Measurements from ENCODE around the gene MIP. TPM values are rescaled to one million over a fixed set of nuclear protein-coding genes. Genes with fewer than 3 reads are reported as not detected.
"Not testable (repeated sequence)": the region's sequence is repeated elsewhere in the genome, so short reads cannot be mapped to it uniquely, and the experiment has no call there.

The MIP gene
- total RNA-seq, 1 donor from 2014 or later, result 0.26 TPM

DNA sequence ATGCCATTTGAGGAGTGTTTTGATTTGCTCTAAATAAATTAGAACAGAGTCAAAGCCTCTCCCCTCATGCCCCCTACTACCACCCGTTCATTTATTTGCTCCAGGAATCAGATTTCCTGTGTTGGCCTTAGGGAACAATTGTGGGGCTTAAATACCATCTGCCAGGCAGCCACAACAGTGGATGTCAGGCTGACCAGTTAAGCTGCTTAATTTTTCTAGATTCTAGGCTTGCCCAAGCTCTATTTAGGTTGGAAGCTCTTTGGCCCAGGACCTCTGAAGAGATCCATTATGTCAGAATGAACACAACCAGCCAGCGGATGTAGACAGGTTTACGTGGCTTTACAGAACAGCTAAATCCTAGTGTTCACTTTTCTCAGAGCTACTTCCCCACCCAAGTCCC, 4.2 kb downstream of the MIP start:
- no peak for DNase-seq (ENCODE audit: low read depth)
- FAIRE-seq, result no peak
- no peaks in the 10 kb centered on the region for H3K36me3 ChIP-seq (ENCODE audit: control insufficient read depth, insufficient read depth, low read length)
- H3K27me3 ChIP-seq (ENCODE audit: control insufficient read depth, insufficient read depth, low read length), result no peaks in the 10 kb centered on the region
- TF ChIP-seq, protein P1, sequence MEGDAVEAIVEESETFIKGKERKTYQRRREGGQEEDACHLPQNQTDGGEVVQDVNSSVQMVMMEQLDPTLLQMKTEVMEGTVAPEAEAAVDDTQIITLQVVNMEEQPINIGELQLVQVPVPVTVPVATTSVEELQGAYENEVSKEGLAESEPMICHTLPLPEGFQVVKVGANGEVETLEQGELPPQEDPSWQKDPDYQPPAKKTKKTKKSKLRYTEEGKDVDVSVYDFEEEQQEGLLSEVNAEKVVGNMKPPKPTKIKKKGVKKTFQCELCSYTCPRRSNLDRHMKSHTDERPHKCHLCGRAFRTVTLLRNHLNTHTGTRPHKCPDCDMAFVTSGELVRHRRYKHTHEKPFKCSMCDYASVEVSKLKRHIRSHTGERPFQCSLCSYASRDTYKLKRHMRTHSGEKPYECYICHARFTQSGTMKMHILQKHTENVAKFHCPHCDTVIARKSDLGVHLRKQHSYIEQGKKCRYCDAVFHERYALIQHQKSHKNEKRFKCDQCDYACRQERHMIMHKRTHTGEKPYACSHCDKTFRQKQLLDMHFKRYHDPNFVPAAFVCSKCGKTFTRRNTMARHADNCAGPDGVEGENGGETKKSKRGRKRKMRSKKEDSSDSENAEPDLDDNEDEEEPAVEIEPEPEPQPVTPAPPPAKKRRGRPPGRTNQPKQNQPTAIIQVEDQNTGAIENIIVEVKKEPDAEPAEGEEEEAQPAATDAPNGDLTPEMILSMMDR (IDR thresholded peaks at IDR 0.05; ENCODE audit: insufficient read depth, low read length, severe bottlenecking), result no peak
- H3K4me3 ChIP-seq (ENCODE audit: low read depth, low read length), result no peak overlapping the region

DNA sequence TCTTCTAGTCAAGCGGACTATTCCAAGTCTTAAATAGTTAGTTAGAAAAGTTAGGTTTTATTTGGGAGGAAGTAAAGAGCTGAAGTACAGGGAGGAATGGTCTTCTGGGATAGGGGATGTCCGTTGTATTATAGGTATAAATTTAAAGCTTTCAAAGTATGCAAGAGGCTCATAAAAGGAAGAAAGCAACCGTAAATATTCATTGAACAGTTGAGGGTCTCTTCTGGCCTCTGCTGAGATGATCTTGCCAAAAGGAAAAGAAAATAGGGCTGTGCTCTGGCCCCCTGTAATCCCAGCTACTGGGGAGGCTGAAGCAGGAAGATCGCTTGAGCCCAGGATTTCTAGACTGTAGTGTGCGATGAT, 4.9 kb downstream of the MIP start:
- TF ChIP-seq, protein P1 (IDR thresholded peaks at IDR 0.05; ENCODE audit: insufficient read depth, low read length, severe bottlenecking), result no peak
- DNase-seq (ENCODE audit: low read depth) (no peak), FAIRE-seq (no peak)
- Histone ChIP-seq H3K4me3 (ENCODE audit: low read depth, low read length) (peak overlapping the region; percentile 56), H3K36me3 (ENCODE audit: control insufficient read depth, insufficient read depth, low read length) (no peaks in the 10 kb centered on the region), H3K27me3 (ENCODE audit: control insufficient read depth, insufficient read depth, low read length) (no peaks in the 10 kb centered on the region)

- Histone ChIP-seq H3K4me3 (ENCODE audit: low read depth, low read length) (peak within 1 kb of the TSS; percentile 56), H3K27me3 (ENCODE audit: control insufficient read depth, insufficient read depth, low read length) (no peaks in the 10 kb centered on the region), H3K36me3 (ENCODE audit: control insufficient read depth, insufficient read depth, low read length) (no peaks in the 10 kb centered on the region)
- TF ChIP-seq, protein P1 (IDR thresholded peaks at IDR 0.05; ENCODE audit: insufficient read depth, low read length, severe bottlenecking), result no peak
- DNase-seq (ENCODE audit: low read depth) (peak; percentile 80), FAIRE-seq (no peak)
Measured at GRCh38 chr12:56448860-56449621, 5.4 kb downstream of the MIP start, which contains the start of gene TIMELESS. TIMELESS (minus strand) TSS chr12:56449426; CDS start chr12:56434170, 15,256 bp downstream.

DNA sequence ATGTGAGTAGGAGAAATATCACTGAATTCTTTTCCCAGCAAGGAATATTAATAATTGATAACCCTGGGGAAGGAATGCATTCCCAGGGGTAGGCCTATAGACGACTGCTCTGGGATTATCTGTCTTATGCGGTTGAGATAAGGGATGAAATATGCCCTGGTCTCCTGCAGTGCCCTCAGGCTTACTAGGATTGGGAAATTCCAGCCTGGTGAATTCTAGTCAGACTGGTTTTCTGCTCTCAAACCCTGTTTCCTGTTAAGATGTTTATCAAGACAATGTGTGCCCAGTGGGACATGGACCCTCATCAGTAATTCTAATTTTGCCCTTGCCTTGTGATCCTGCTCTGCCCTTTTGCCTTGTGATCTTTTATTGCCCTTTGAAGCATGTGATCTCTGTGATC, 11.2 kb downstream of the MIP start:
- DNase-seq (ENCODE audit: low read depth), result peak; percentile 20
- not testable (repeated sequence) for H3K27me3 ChIP-seq (ENCODE audit: control insufficient read depth, insufficient read depth, low read length); FAIRE-seq

GRCh38 chr12:56437430-56438176, 16.9 kb downstream of the MIP start:
- no peaks in the 10 kb centered on the region for H3K27me3 ChIP-seq (ENCODE audit: control insufficient read depth, insufficient read depth, low read length)
- DNase-seq (ENCODE audit: low read depth) (no peak), FAIRE-seq (no peak)
- H3K4me3 ChIP-seq (ENCODE audit: low read depth, low read length), result no peak overlapping the region
- H3K36me3 ChIP-seq (ENCODE audit: control insufficient read depth, insufficient read depth, low read length), result peaks cover 1% of the 10 kb centered on the region
- TF ChIP-seq, protein P1 (IDR thresholded peaks at IDR 0.05; ENCODE audit: insufficient read depth, low read length, severe bottlenecking), result no peak

More for the DNA sequence above, 11.2 kb downstream of the MIP start:
- not testable (repeated sequence) for H3K4me3 ChIP-seq (ENCODE audit: low read depth, low read length); H3K36me3 ChIP-seq (ENCODE audit: control insufficient read depth, insufficient read depth, low read length)

DNA sequence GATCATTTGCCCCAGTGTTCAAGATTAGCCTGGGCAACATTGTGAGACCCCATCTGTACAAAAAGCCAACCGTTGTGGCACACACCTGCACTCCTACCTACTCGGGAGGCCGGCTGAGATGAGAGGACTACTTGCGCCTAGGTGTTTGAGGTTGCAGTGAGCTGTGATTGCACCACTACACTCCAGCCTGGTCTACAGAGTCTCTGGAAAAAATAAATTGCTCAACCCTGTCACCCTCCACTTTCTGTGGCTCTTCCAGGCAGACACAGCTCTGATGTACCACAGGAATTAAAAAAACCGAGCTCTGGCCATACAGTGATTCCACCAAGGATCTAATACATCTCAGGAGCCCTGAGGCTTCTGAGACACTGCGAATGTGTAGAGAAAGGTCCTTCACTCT, 19.6 kb downstream of the MIP start:
- FAIRE-seq (no peak), DNase-seq (ENCODE audit: low read depth) (no peak)
- H3K36me3 ChIP-seq (ENCODE audit: control insufficient read depth, insufficient read depth, low read length), result peaks cover 1% of the 10 kb centered on the region
- TF ChIP-seq, protein P1 (IDR thresholded peaks at IDR 0.05; ENCODE audit: insufficient read depth, low read length, severe bottlenecking), result no peak
- no peaks in the 10 kb centered on the region for H3K27me3 ChIP-seq (ENCODE audit: control insufficient read depth, insufficient read depth, low read length)
- H3K4me3 ChIP-seq (ENCODE audit: low read depth, low read length), result no peak overlapping the region
